Activated naive CD8-positive, alpha-beta T cell treated with anti-CD3 and anti-CD28 coated beads, Interleukin-2, amount 50 U/mL, for 16 hours (primary cell): ENCODE measurements around the gene ICAM3.

Experiments
- DNase-seq: peaks from one replicate; pipeline ENCODE4 v3.0.0-alpha.2; 2020; ENCODE audit warnings: low read depth, low spot score

The ICAM3 gene

GRCh38 chr19:10291554-10292205, 47.7 kb downstream of the ICAM3 start:
- DNase-seq: no peak

GRCh38 chr19:10290876-10291553, 48.4 kb downstream of the ICAM3 start:
- DNase-seq: no peak

GRCh38 chr19:10290357-10290875, 49.0 kb downstream of the ICAM3 start:
- no peak for DNase-seq

GRCh38 chr19:10289836-10290356, 49.5 kb downstream of the ICAM3 start, which contains the start of gene ICAM5:
TSS of gene ICAM5 (plus strand) at chr19:10289952. CDS start at chr19:10290044, 92 bp downstream.
- DNase-seq: no peak

- DNase-seq: peak; percentile 57
Observed at GRCh38 chr19:10289167-10289835, 50.1 kb downstream of the ICAM3 start.

- DNase-seq: no peak
Observed at GRCh38 chr19:10288662-10289166, 50.7 kb downstream of the ICAM3 start.

GRCh38 chr19:10286803-10287737, 52.4 kb downstream of the ICAM3 start, which contains the start of gene ICAM4:
TSS of gene ICAM4 (plus strand) at chr19:10286955. CDS start at chr19:10287013, 58 bp downstream.
- no peak for DNase-seq

- no peak for DNase-seq
Observed at GRCh38 chr19:10285393-10285792, 54.0 kb downstream of the ICAM3 start.

- DNase-seq: no peak
Observed at GRCh38 chr19:10284960-10285278, 54.5 kb downstream of the ICAM3 start.

GRCh38 chr19:10284065-10284959, 55.1 kb downstream of the ICAM3 start:
- no peak for DNase-seq
